ENCODE data around the gene SPEG. TPM values are rescaled to one million over a fixed set of nuclear protein-coding genes. Genes with fewer than 3 reads are reported as not detected.

The SPEG gene
- total and polyA plus RNA-seq, 2 of the 8 experiments (the other 6 are each of a cell fraction or from before 2014, with no cell fraction given): 19.9 to 32.0 TPM

- H2AK5ac ChIP-seq (ENCODE audit: low read depth, low read length): 0 out of 2 replicates have a peak overlapping the region, but pooled peaks have one; percentile 76
- FAIRE-seq: no peak
- no peaks in the 10 kb centered on the region; the same call in 1 of the 2 replicates for H3K79me1 ChIP-seq (ENCODE audit: low read depth, low read length)
- H2BK5ac ChIP-seq (ENCODE audit: low read depth, low read length): no peak overlapping the region; the same call in 1 of the 2 replicates
- H2AFZ ChIP-seq (ENCODE audit: low read length): no peak overlapping the region
- H2BK120ac ChIP-seq (replicated peaks; ENCODE audit: low read depth, low read length): no peak overlapping the region
- peak overlapping the region; percentile 17; the same call in 1 of the 2 replicates for H2BK12ac ChIP-seq (ENCODE audit: low read depth, low read length)
- H3K4me2 ChIP-seq (ENCODE audit: insufficient read depth in 1 of 2, low read depth in 2 of 2, low read length in 2 of 2): no peak overlapping the region
- H3K27me3 ChIP-seq (replicated peaks in 1 of 4; ENCODE audit: control insufficient read depth in 3 of 4, extremely low read depth in 1 of 4, insufficient read depth in 3 of 4, low read length in 3 of 4): peaks cover 0 to 6% (median 3%) of the 10 kb centered on the region in 4 experiments; a peak in 5 of 7 replicates
- peaks cover 14% of the 10 kb centered on the region for H3K23me2 ChIP-seq (ENCODE audit: low read depth, low read length)
- no peak overlapping the region for H3K18ac ChIP-seq (ENCODE audit: extremely low read depth, low read length)
- H3K23ac ChIP-seq (ENCODE audit: insufficient read length): no peak overlapping the region
- H3K14ac ChIP-seq (ENCODE audit: insufficient read length): no peak overlapping the region
- no peak overlapping the region for H2BK20ac ChIP-seq (ENCODE audit: low read length)
- H4K91ac ChIP-seq (replicated peaks; ENCODE audit: insufficient read length, low read length): no peak overlapping the region
- POLR2A ChIA-PET (ENCODE audit: partially characterized antibody): interaction anchor here (0.9 to 1.4 kb wide), 3 partner anchors 17 to 27 kb away, joined by 3 read pairs; no protein-coding TSS in a partner anchor
- no peak overlapping the region for H4K5ac ChIP-seq (ENCODE audit: insufficient read length, low read depth, low read length)
- no peaks in the 10 kb centered on the region for H3K79me2 ChIP-seq (ENCODE audit: control insufficient read depth in 1 of 2, insufficient read depth in 2 of 2, low read length in 2 of 2)
- no peak overlapping the region for H3K4ac ChIP-seq (replicated peaks; ENCODE audit: insufficient read length, low read depth, low read length)
- H3K4me1 ChIP-seq (replicated peaks in 1 of 4; ENCODE audit: control insufficient read depth in 3 of 4, insufficient read depth in 4 of 4, low read length in 3 of 4): peaks cover 12 to 38% (median 25%) of the 10 kb centered on the region in 4 experiments
- 0 out of 7 replicates have a peak overlapping the region, but pooled peaks of 1 of the 4 experiments have one; percentile 13 for H3K9ac ChIP-seq (replicated peaks in 1 of 4; ENCODE audit: extremely low read depth in 1 of 4, low read depth in 3 of 4, low read length in 3 of 4)
- H3K4me3 ChIP-seq (ENCODE audit: extremely low read depth in 1 of 4, insufficient read depth in 2 of 4, low read depth in 3 of 4, low read length in 4 of 4): no peak overlapping the region
- TF ChIP-seq SIX5 (IDR thresholded peaks at IDR 0.05; ENCODE audit: low read depth, low read length) (no peak), TAF1 (IDR thresholded peaks at IDR 0.05; ENCODE audit: low read depth, low read length) (no peak), EGR1 (IDR thresholded peaks at IDR 0.05; ENCODE audit: borderline replicate concordance, low read depth, low read length) (no peak), EP300 (IDR thresholded peaks at IDR 0.05; ENCODE audit: borderline replicate concordance in 1 of 2, low read depth in 2 of 2, low read length in 2 of 2) (no peak), JUND (IDR thresholded peaks at IDR 0.05; ENCODE audit: low read length) (no peak), SP4 (IDR thresholded peaks at IDR 0.05; ENCODE audit: low read length) (no peak), USF2 (IDR thresholded peaks at IDR 0.05; ENCODE audit: low read length) (no peak), MAX (IDR thresholded peaks at IDR 0.05) (no peak), TCF12 (IDR thresholded peaks at IDR 0.05; ENCODE audit: low read depth, low read length) (no peak), SP1 (IDR thresholded peaks at IDR 0.05; ENCODE audit: low read depth, low read length) (no peak), HDAC2 (IDR thresholded peaks at IDR 0.05; ENCODE audit: borderline replicate concordance in 1 of 2, low read depth in 2 of 2, low read length in 2 of 2) (no peak), KDM1A (IDR thresholded peaks at IDR 0.05; ENCODE audit: borderline replicate concordance, low read length) (no peak), MAFK (IDR thresholded peaks at IDR 0.05; ENCODE audit: low read depth, low read length) (no peak), BRCA1 (IDR thresholded peaks at IDR 0.05; ENCODE audit: low read depth, low read length) (no peak)
- peaks cover 0 to 7% (median 0%) of the 10 kb centered on the region in 4 experiments; a peak in 2 of 8 replicates for H3K36me3 ChIP-seq (ENCODE audit: control insufficient read depth in 2 of 4, insufficient read depth in 4 of 4, low read length in 3 of 4)
- H2BK15ac ChIP-seq (ENCODE audit: low read length): no peak overlapping the region
- no peaks in the 10 kb centered on the region for H4K20me1 ChIP-seq (replicated peaks in 1 of 2; ENCODE audit: control insufficient read depth in 1 of 2, insufficient read depth in 2 of 2, low read length in 2 of 2)
- DNase-seq (ENCODE audit: low read depth in 1 of 2, low spot score in 2 of 2): no peak
- CTCF ChIA-PET (ENCODE audit: partially characterized antibody): interaction anchor here (1.1 to 113.1 kb wide), 6 partner anchors 11 to 98 kb away, joined by 3 to 7248 read pairs (median 169); partner anchors contain the start of genes ASIC4, CHPF, DES and GMPPA
- H3K9me3 ChIP-seq (ENCODE audit: insufficient read depth in 2 of 2, low read depth in 1 of 2, low read length in 1 of 2): no peaks in the 10 kb centered on the region
- H4K8ac ChIP-seq (ENCODE audit: extremely low read depth, insufficient read depth, low read length): no peak overlapping the region
- H3K56ac ChIP-seq (replicated peaks; ENCODE audit: insufficient read length, low read depth, low read length): no peak overlapping the region
- H3K27ac ChIP-seq (ENCODE audit: low read depth, low read length): no peak overlapping the region
Observed at GRCh38 chr2:219502618-219503017, 68.0 kb downstream of the SPEG start.
